A549 treated with DMSO at 1 μM for 4 hours (cell line): ENCODE data around the gene WDR35. TPM values are rescaled to one million over a fixed set of nuclear protein-coding genes. Genes with fewer than 3 reads are reported as not detected.

Source experiments
- total RNA-seq: library from RNA; stranded (reverse); fragments of 200-300 nt; extraction: Qiagen RNA extraction; gene quantifications from 5 replicates; pipeline ENCODE4 v1.2.3, GENCODE V29; 2022; ENCODE audit warnings: low read depth

The WDR35 gene
- total RNA-seq = 14.1 to 17.5 TPM (median 16.6 TPM) in 5 replicates

DNA sequence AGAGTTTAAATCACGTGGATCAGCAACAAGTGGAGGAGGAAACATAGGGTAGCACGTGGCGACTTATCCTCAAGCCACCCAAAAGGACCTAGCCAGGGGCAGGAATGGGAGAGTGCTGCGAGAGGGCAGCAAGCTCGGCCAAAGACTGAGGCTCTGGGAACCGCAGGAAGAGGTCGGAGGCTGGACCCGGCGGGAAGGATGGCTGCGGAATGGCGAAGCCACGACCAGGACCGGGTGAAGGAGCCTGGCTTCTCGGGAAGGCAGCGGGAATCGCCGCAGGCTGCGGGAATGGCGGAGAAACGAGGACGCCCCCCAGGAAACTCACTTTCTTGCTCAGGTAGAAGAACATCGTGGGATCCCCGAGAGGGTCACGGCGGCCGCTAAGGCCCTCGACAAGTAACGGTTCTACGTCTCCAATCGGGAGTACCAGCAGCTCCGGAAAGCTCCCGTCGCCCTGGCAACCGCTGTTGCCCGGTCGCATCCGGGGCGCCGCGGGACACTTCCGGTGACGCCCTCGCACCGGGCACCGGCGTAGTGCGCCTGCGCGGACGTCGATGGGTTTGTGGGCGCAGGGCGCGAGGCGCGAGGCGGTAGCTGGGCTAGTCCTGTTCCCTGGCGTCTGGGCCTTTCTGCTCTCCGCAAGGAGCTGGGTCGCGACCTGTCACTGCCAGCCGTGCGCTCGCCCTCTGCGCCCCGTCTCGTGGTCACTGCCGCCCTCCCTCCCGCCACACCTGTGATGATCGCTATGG is at the start of gene WDR35:
WDR35 (minus strand) TSS at position 439 of the 749 bp plus-strand sequence; CDS start at position 349, 90 bp downstream.

GRCh38 chr2:20012282-20013125 is 22.6 kb upstream of the WDR35 start, which contains the start of gene MATN3:
TSS of gene MATN3 (minus strand) at chr2:20012668. CDS start at chr2:20012631, 37 bp downstream.

GRCh38 chr2:19901442-19902215 is 88.3 kb downstream of the WDR35 start, which contains the start of gene TTC32:
TSS of gene TTC32 (minus strand) at chr2:19901983. CDS start at chr2:19901854, 129 bp downstream.

Other genes with a start within 250 kb of the WDR35 start
- gene TTC32, start 88.1 kb downstream of the WDR35 start, total RNA-seq = 12.5 to 15.0 TPM (median 14.0 TPM) in 5 replicates
- gene MATN3, start 22.6 kb upstream of the WDR35 start, total RNA-seq = 8.9 to 15.9 TPM (median 12.6 TPM) in 5 replicates
- 220 to 278 TPM (median 252 TPM) in 5 replicates for gene LAPTM4A, start 61.5 kb upstream of the WDR35 start, total RNA-seq
- 172 to 222 TPM (median 186 TPM) in 5 replicates for gene SDC1, start 235.0 kb upstream of the WDR35 start, total RNA-seq